ENCODE measurements around the gene CENPP. TPM values are rescaled to one million over a fixed set of nuclear protein-coding genes. Genes with fewer than 3 reads are reported as not detected.

Gene CENPP
- total and polyA plus RNA-seq, 8 donors, result 0.46 to 2.7 (median 1.9) TPM

DNA sequence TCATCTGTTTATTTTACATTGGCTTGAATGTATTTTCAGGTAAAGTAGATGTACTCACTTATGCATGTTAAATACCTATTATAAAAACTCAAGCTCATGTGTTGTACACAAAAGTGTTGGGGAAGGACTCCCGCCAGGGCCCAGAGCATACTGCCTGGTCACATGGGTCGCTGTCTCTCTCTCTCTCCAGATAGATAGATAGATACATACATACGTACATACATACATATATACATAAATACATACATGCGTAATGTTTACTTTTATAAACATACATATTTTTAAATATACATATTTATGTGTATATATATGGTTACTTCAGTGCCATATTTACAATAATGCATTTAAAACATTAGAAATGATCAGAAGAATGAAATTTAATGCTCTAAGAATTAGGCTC lies 131.8 kb downstream of the CENPP start:
- H3K4me3 ChIP-seq, result no peak overlapping the region
- no peaks in the 10 kb centered on the region for H3K4me1 ChIP-seq
- intact Hi-C loops (cut with DNase I), result no loop called here
- H3K27ac ChIP-seq, result no peak overlapping the region
- H3K27me3 ChIP-seq, result no peaks in the 10 kb centered on the region
- no peaks in the 10 kb centered on the region for H3K36me3 ChIP-seq
- ATAC-seq, result no peak
- TF ChIP-seq CTCF (IDR thresholded peaks at IDR 0.05), result no peak
- DNase-seq, result no peak
- FAIRE-seq, result no peak
- no peaks in the 10 kb centered on the region for H3K9me3 ChIP-seq
- WGBS, 2 donors, result 92 to 96% methylated on average over 4 of the region's 4 CpGs

DNA sequence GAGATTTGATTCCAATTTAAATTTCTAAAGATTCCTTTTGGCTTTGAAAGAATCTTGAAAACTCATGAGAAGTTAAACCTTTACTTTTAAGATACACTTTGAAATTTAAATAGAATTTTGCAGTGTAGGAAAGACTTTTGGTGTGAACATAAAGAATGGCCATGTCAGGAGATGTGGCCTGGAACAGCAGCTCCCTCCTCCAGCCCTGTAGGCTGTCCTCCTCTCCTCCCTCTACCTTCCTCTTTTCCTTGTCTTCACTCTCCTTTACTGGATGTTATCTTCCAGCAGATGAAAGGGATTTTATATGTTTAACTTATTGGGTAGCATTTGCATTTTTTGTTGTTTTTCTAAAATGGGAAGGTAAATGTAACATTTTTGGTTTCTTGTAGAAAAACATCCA lies 137.6 kb downstream of the CENPP start:
- no peak overlapping the region for H3K4me3 ChIP-seq
- ATAC-seq (no peak), DNase-seq (no peak), FAIRE-seq (no peak)
- intact Hi-C loops (cut with DNase I), result no loop called here
- H3K36me3 ChIP-seq, result no peaks in the 10 kb centered on the region
- TF ChIP-seq CTCF (IDR thresholded peaks at IDR 0.05), result no peak
- H3K27ac ChIP-seq, result no peak overlapping the region
- H3K9me3 ChIP-seq, result no peaks in the 10 kb centered on the region
- H3K27me3 ChIP-seq, result no peaks in the 10 kb centered on the region
- no peaks in the 10 kb centered on the region for H3K4me1 ChIP-seq

- no peak for TF ChIP-seq CTCF (IDR thresholded peaks at IDR 0.05)
- no peaks in the 10 kb centered on the region for H3K36me3 ChIP-seq
- no peaks in the 10 kb centered on the region for H3K9me3 ChIP-seq
- no peaks in the 10 kb centered on the region for H3K4me1 ChIP-seq
- intact Hi-C loops (cut with DNase I), result no loop called here
- no peak overlapping the region for H3K27ac ChIP-seq
- no peaks in the 10 kb centered on the region for H3K27me3 ChIP-seq
- FAIRE-seq (no peak), DNase-seq (no peak), ATAC-seq (peak in 1 of 4 donors; percentile 48)
- H3K4me3 ChIP-seq, result no peak overlapping the region
- WGBS, 2 donors, result 53 to 54% methylated on average over 3 of the region's 3 CpGs
Measured at GRCh38 chr9:92463984-92464383, 138.2 kb downstream of the CENPP start.

GRCh38 chr9:92467041-92467440 lies 141.3 kb downstream of the CENPP start:
- FAIRE-seq, result no peak
- 91 to 100% methylated on average over 1 of the region's 1 CpG for WGBS, 2 donors
- Histone ChIP-seq H3K27me3 (no peaks in the 10 kb centered on the region), H3K4me1 (no peaks in the 10 kb centered on the region), H3K9me3 (no peaks in the 10 kb centered on the region), H3K27ac (no peak overlapping the region), H3K36me3 (no peaks in the 10 kb centered on the region), H3K4me3 (no peak overlapping the region)
- DNase-seq, result no peak
- intact Hi-C loops (cut with DNase I), result no loop called here
- TF ChIP-seq CTCF (IDR thresholded peaks at IDR 0.05), result no peak
- no peak for ATAC-seq

GRCh38 chr9:92467511-92467910 lies 141.8 kb downstream of the CENPP start:
- no peak for DNase-seq
- Histone ChIP-seq H3K4me1 (no peaks in the 10 kb centered on the region), H3K36me3 (no peaks in the 10 kb centered on the region), H3K27ac (no peak overlapping the region), H3K9me3 (no peaks in the 10 kb centered on the region), H3K4me3 (no peak overlapping the region), H3K27me3 (no peaks in the 10 kb centered on the region)
- ATAC-seq, result no peak
- WGBS, 2 donors, result 78 to 92% methylated on average over 2 of the region's 2 CpGs
- FAIRE-seq, result no peak
- TF ChIP-seq CTCF (IDR thresholded peaks at IDR 0.05), result no peak
- intact Hi-C loops (cut with DNase I), result no loop called here
